Ishikawa (cell line): ENCODE data around the gene TNNC1.

Experiments
- CEBPB ChIP-seq: IDR thresholded peaks from 2 replicates; pipeline ENCODE4 v1.6.1; 2012
- CREB1 ChIP-seq: IDR thresholded peaks from 2 replicates; pipeline ENCODE4 v1.6.1; 2012; ENCODE audit warnings: low read depth
- EGR1 ChIP-seq: IDR thresholded peaks from 2 replicates; pipeline ENCODE4 v1.6.1; 2012
- EP300 ChIP-seq: IDR thresholded peaks from 2 replicates; pipeline ENCODE4 v1.6.1; 2012; ENCODE audit warnings: borderline replicate concordance
- FOXM1 ChIP-seq: IDR thresholded peaks from 2 replicates; pipeline ENCODE4 v1.6.1; 2012; ENCODE audit warnings: low read depth, borderline replicate concordance
- NFIC ChIP-seq: IDR thresholded peaks from 2 replicates; pipeline ENCODE4 v1.6.1; 2012
- RAD21 ChIP-seq: IDR thresholded peaks from 2 replicates; pipeline ENCODE4 v1.6.1; 2012; ENCODE audit warnings: low read depth
- TAF1 ChIP-seq: IDR thresholded peaks from 2 replicates; pipeline ENCODE4 v1.6.1; 2012; ENCODE audit warnings: low read depth, mild to moderate bottlenecking
- TCF12 ChIP-seq: IDR thresholded peaks from 2 replicates; pipeline ENCODE4 v1.6.1; 2012; ENCODE audit warnings: low read depth
- TEAD4 ChIP-seq: IDR thresholded peaks from 2 replicates; pipeline ENCODE4 v1.6.1; 2012
- USF1 ChIP-seq: IDR thresholded peaks from 2 replicates; pipeline ENCODE4 v1.6.1; 2012
- YY1 ChIP-seq: IDR thresholded peaks from 2 replicates; pipeline ENCODE4 v1.6.1; 2012; ENCODE audit warnings: low read depth
- ZBTB7A ChIP-seq: IDR thresholded peaks from 2 replicates; pipeline ENCODE4 v1.6.1; 2012; ENCODE audit warnings: low read depth
- TF ChIP-seq, protein P1 (sequence below): IDR thresholded peaks from 2 replicates; pipeline ENCODE4 v1.6.1; 2012; ENCODE audit warnings: low read depth, mild to moderate bottlenecking
- TF ChIP-seq, protein P2 (sequence below): IDR thresholded peaks from 2 replicates; pipeline ENCODE4 v1.6.1; 2012

The TNNC1 gene

GRCh38 chr3:52498137-52499054 is 44.6 kb upstream of the TNNC1 start:
- TF ChIP-seq EP300 (no peak), CREB1 (no peak), ZBTB7A (no peak), YY1 (no peak), TEAD4 (no peak), RAD21 (no peak), FOXM1 (no peak), CEBPB (no peak), TCF12 (no peak), EGR1 (no peak), USF1 (no peak), TAF1 (no peak), NFIC (no peak)
- TF ChIP-seq, protein P1, sequence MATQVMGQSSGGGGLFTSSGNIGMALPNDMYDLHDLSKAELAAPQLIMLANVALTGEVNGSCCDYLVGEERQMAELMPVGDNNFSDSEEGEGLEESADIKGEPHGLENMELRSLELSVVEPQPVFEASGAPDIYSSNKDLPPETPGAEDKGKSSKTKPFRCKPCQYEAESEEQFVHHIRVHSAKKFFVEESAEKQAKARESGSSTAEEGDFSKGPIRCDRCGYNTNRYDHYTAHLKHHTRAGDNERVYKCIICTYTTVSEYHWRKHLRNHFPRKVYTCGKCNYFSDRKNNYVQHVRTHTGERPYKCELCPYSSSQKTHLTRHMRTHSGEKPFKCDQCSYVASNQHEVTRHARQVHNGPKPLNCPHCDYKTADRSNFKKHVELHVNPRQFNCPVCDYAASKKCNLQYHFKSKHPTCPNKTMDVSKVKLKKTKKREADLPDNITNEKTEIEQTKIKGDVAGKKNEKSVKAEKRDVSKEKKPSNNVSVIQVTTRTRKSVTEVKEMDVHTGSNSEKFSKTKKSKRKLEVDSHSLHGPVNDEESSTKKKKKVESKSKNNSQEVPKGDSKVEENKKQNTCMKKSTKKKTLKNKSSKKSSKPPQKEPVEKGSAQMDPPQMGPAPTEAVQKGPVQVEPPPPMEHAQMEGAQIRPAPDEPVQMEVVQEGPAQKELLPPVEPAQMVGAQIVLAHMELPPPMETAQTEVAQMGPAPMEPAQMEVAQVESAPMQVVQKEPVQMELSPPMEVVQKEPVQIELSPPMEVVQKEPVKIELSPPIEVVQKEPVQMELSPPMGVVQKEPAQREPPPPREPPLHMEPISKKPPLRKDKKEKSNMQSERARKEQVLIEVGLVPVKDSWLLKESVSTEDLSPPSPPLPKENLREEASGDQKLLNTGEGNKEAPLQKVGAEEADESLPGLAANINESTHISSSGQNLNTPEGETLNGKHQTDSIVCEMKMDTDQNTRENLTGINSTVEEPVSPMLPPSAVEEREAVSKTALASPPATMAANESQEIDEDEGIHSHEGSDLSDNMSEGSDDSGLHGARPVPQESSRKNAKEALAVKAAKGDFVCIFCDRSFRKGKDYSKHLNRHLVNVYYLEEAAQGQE = no peak
- TF ChIP-seq, protein P2, sequence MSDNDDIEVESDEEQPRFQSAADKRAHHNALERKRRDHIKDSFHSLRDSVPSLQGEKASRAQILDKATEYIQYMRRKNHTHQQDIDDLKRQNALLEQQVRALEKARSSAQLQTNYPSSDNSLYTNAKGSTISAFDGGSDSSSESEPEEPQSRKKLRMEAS = no peak

DNA sequence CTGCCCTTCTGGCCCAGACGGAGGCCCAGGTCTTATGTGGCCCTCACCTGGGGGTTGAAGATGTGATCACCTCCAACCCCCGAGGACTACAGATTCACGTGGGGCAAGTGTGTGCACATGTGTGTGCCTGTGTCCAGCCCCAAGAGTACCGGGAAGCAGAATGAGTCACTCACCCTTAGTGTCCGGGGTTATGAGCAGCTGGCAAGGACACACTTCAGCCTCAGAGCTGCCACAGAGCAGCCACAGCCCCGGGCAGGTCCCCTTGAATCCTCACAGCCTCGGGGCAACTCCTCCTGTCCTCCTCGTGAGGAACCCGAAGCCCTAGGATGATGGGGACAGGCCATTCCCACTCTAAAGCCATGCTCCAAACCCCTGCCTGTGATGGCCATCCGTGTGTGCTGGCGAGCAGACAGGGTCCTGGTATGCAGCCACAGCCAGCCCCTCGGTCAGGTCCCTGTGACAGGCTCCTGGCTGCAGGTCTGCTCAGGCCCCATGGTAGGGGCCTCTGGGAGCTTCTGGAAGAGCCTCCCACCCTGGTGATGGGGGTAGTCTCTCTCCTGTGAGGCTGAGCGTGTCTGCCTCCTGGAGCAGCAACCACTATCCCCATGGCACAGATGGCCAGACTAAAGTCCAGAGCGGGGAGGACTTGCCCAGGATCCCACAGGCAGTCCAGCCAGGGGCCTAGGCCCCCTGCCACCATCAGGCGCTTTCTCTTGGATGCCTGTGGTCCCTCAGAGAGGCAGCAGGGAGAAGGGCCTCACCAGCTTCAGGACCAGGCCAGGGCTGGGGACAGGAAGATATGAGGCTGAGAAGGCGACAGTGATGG is 42.1 kb upstream of the TNNC1 start:
- TF ChIP-seq, protein P2 = no peak
- TF ChIP-seq RAD21 = no peak
- TF ChIP-seq TCF12 = no peak
- TF ChIP-seq TAF1 = no peak
- TF ChIP-seq, protein P1 = no peak
- no peak for TF ChIP-seq ZBTB7A
- TF ChIP-seq FOXM1 = no peak
- TF ChIP-seq EP300 = no peak
- TF ChIP-seq CREB1 = no peak
- TF ChIP-seq YY1 = no peak
- no peak for TF ChIP-seq USF1
- TF ChIP-seq EGR1 = no peak
- no peak for TF ChIP-seq CEBPB
- no peak for TF ChIP-seq NFIC
- TF ChIP-seq TEAD4 = no peak

- TF ChIP-seq, protein P2 = no peak
- TF ChIP-seq TAF1 (no peak), YY1 (no peak), EGR1 (no peak), EP300 (no peak), ZBTB7A (no peak), TCF12 (no peak), NFIC (no peak)
These were observed 41.1 kb upstream of the TNNC1 start, which contains the start of gene STAB1 for GRCh38 chr3:52494886-52495495. Gene STAB1 (plus strand): TSS chr3:52495338. CDS start chr3:52495414, 76 bp downstream.

DNA sequence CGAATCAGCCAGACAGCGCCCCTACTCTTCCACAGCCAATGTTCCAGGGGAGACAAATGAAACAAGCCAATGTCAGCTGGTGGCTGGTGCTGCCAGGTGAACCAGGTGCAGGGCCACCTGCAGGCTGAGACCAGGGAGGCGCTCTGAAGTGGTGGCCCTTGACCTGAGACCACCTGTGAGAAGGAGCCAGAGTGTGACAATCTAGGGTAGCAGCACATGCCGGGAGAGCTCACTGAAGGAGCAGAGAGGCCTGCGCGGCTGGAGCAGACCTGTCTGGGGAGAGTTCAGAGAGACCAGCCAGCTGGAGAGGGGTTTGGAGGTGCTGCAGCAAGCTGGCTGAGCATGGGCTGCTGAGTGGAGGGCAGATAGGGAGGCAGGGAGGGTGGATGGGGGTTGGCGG is 40.6 kb upstream of the TNNC1 start:
- TF ChIP-seq EGR1 = no peak
- TF ChIP-seq, protein P1 = no peak
- TF ChIP-seq, protein P2 = no peak
- no peak for TF ChIP-seq NFIC
- no peak for TF ChIP-seq EP300
- TF ChIP-seq FOXM1 = no peak
- TF ChIP-seq ZBTB7A = no peak
- TF ChIP-seq CREB1 = no peak
- no peak for TF ChIP-seq YY1
- no peak for TF ChIP-seq RAD21
- no peak for TF ChIP-seq TEAD4
- TF ChIP-seq TCF12 = no peak
- TF ChIP-seq TAF1 = no peak
- TF ChIP-seq USF1 = no peak
- no peak for TF ChIP-seq CEBPB
